ENCODE measurements around the gene EIPR1. TPM values are rescaled to one million over a fixed set of nuclear protein-coding genes. Genes with fewer than 3 reads are reported as not detected.
"Not testable (repeated sequence)": the region's sequence is repeated elsewhere in the genome, so short reads cannot be mapped to it uniquely, and the experiment has no call there.

EIPR1 gene
- total RNA-seq, 1 donor from 2014 or later: 43.3 TPM

DNA sequence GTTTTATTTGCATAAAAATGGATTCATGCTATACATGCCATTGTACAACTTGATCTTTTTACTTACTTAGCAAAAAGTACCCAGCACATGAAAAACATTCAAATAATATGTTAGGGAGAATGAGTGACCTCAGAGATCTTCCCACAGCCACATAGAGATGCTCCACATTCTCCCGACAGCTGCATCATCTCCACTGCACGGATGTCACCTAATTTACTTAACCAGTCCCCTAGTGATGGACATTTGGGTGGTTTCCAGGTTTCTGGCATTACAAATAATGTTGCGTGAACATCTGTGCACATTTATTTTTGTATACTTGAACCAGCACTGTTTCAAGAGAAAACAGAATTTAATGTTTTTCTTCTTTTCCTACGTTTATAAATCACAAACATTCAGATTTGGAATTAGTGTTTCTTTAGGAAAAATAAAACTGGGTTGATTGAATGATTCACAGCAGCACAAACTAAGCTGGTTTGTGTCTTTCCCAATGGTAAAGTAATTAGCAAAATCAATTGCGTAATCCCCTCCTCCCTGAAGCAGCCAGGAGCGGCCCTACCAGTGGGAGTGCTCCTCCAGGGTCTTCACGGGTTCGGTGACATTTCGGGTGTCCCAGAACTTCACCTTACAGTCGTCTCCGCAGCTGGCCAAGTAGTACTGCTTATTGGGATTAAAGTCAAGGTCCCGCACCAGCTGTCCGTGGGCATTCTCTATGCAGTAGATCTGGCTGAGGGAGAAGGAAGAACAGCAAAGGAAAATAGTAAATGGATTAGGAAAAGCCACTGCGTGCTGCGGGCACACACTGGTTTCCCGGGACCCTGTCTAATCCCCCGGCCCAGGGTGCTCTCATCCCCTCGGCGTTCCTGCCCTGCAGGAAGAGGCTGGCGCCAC, 183.9 kb downstream of the EIPR1 start:
- peak; percentile 33 for DNase-seq (ENCODE audit: low read depth)

DNA sequence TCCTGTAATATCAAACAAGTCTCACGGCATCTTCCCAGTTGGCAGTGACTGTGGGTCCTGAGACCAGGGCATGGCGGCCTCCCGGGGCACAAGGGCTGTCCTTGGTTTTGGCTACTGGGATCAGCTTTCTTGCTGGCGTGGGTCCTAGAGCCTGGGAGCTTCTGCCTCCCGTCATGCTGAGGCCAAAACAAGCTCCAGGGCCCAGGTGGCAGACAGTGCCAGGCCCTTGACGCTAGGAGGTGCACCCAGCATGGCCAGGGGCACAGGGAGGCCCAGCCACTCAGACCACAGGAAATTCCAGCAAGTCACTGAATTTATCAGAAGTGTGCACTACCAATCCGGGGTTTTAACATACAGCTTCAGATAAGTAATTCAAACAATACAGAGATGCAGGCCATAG, 184.7 kb downstream of the EIPR1 start:
- no peak for DNase-seq (ENCODE audit: low read depth)

DNA sequence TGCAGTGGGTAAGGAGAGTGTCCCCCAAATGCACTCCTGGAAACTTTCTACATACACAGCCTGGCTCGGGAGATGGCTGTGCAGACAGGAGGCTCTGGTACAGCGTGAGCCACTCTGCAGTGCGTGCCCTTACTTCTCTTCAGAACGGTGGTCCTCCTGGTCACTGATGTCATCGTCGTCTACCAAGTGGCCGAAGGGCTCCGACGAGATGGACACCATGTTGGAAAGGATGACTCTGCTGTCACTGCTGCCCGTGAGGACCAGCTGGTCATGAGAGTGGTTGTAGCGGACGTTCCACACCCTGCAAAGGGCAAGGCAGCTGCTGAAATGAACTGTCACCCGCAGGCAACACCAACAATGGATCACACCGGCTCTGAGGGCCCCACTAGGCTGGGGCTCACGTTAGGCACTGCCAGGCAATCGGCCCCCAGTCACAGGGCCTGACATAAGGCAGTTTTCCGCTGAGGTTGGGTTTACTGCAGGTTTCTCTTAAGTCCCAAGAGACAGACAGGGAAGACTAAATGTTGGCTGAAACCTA, 185.3 kb downstream of the EIPR1 start:
- no peak for DNase-seq (ENCODE audit: low read depth)

DNA sequence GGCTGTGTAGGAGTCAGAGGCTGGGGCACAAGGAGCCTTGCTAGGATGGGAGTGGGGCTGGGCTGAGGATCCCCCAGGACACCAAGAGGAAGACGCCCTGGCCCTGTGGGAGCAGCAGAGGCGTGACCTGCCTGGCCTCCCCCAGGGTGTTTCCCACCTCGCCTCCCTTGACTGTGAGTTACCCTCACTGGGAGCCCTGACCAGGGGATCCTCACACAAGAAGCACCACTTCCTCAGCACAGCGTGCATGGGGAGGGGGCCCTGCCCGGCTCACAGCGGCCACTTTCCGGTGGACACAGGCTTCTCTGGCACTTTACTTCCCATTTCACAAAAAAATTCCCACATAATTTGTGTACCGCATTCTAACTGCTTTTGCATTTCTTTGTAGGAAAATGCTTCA, 187.7 kb downstream of the EIPR1 start:
- DNase-seq (ENCODE audit: low read depth): no peak

DNA sequence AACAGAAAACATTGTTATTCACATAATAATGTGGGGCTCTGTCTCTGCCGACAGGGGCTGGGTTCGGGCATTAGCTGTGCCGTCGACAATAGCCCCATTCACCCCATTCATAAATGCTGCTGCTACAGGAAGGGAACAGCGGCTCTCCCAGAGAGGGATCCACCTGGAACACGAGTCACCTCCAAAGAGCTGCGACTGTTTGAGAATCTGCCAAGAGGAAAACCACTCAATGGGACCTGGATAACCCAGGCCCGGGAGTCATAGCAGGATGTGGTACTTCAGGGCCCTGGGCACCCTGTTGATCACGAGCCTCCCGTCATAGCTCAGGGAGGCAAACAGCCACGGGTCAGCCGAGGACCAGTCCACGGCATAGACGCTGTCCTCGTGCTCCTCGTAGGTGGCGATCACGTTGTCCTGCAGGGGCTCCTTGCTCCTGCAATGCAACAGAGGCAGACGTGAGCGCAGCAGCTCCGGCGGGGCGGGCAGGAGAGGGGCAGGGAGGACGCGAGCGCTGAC, 188.5 kb downstream of the EIPR1 start:
- peak; percentile 50 for DNase-seq (ENCODE audit: low read depth)

DNA sequence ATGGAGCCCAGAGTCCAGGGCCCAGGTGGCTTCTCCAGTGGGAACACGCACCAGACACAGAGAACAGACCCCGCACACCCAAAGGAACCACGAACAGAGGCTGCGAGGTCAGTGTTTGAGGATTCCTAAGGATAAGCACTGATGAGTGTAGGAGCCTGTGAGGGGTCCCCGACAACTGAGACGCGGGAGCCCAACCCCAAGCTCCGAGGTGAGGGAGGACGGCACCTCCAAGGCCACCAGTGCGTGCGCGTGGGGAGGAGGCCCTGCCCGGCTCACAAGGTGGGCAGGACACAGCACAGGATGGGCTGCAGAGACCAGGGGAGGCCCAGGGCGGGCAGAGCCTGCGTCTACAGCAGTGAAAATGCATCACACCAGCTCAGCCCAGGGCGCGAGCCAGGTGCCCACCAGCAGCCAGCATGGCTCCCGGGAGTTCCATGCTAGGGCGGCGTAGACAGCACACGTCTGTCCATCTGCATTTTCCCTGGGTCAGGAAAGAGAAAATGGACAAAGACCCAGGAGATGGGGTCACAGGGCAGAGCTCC, 189.1 kb downstream of the EIPR1 start:
- no peak for DNase-seq (ENCODE audit: low read depth)

DNA sequence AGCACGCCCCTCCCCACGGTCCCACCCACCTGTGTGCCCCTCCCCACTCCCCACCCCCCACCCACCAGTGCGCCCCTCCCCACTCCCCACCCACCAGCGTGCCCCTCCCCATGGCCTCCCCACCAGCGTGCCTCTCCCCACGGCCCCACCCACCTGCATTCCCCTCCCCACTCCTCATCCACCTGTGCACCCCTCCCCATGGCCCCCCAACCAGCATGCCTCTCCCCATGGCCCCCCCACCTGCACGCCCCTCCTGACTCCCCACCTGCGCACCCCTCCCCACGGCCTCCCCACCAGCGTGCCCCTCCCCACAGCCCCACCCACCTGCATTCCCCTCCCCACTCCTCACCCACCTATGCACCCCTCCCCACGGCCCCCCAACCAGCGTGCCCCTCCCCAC, 190.2 kb downstream of the EIPR1 start:
- no peak for DNase-seq (ENCODE audit: low read depth)

DNA sequence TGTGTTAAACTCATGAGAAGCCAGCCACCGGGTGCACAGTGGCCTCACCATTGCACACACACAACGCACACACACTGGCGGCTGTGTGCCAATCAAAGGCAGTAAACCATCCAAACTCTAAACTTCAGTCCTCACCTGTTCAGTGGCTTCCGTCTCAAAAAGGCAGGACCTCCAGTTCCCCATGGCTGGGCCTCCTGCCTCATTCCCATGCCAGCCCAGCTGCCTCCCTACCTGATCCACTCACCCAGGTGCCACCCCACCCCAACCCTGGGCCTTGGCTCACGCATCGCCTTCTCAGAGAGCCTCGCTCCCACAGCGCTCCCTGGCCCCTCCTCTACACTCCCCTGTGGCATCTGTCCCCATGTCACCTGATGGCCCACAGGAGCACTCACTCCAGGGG, 190.9 kb downstream of the EIPR1 start:
- no peak for DNase-seq (ENCODE audit: low read depth)

DNA sequence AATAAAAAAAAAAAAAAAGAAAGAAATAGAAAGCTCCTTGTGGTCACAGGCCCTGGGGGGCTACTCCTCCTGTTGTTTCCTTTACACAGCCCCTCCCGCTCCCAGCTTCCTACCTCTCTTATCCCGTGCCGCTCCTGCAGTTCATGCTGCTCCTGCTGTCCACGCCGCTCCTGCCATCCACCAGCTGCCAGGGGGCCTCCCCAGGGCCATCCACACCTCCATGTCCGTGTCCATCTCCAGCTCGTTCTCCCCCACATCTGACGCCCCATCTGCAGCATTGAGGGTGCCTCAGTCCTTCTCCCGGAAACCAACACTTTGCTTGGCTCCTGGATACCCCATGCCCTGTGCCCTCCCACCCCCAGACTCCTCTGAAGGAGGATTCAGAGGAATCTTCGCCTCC, 191.7 kb downstream of the EIPR1 start:
- DNase-seq (ENCODE audit: low read depth): no peak

DNA sequence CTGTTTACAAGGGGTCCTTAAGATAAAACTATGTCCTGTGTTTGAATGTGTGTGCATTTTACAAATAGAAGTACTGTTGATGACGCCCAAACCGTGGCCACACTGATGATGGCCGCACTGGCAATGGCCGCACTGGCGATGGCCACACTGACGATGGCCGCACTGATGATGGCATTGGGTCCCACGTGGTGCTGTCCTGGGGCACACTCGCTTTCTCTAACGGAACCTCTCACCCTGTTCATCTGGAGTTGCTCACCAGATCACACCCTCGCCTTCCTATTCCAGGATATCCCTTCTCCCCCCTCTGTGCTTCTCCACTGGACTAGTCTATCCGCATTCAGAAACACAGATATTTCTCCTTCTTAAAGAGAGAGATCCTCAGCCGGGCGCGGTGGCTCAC, 192.4 kb downstream of the EIPR1 start:
- DNase-seq (ENCODE audit: low read depth): no peak

DNA sequence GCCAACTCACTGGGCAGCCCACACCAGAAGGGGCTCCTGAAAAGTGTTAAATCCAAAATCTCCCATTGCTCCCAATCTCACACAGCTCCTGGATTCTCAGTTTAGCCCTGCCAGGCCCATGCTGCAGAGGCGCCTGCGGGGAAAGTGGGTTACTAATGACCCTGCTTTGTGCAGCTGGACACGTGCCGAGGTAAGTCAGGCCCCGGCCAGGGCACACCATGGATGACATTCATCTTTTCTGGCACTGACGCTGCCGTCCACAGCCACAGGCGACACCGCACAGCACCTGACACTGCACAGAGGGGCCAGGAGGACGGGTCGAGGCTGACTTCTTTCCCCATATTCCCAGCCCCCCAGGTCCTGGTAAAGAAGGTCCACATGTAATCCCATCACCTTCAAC, 193.5 kb downstream of the EIPR1 start:
- DNase-seq (ENCODE audit: low read depth): no peak

DNA sequence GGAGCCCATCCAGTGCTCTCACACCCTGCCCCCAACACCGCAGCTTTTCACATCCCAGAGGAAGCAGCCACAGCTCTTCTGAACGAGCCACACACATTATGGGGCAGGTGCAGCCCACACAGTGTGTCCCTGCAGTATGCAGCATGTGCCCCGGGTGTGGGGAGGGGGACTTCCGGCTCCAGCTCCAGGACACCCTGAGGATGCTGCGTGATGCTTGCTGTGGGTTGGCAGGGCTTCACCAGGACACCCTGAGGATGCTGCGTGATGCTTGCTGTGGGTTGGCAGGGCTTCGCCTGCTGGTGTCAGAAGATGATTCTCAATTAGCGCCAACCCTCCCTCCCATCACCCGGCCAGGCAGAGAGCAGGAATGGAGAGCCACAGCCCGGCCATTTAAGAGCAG, 193.9 kb downstream of the EIPR1 start:
- no peak for DNase-seq (ENCODE audit: low read depth)

DNA sequence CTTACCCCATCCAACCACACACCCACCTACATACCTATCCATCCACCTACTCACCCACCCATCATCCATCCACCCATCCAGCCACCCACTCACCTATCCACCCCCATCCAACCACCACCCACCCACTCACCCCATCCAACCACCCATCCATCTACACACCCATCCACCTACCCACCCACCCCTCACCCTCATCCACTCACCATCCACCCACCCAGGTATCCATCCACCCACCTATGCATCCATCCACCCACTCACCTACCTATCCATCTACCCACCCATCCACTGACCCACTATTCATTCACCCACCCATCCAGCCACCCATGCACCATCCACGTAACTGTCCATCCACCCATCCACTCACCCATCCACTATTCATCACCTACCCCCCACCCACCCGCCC, 194.8 kb downstream of the EIPR1 start:
- DNase-seq (ENCODE audit: low read depth): no peak

DNA sequence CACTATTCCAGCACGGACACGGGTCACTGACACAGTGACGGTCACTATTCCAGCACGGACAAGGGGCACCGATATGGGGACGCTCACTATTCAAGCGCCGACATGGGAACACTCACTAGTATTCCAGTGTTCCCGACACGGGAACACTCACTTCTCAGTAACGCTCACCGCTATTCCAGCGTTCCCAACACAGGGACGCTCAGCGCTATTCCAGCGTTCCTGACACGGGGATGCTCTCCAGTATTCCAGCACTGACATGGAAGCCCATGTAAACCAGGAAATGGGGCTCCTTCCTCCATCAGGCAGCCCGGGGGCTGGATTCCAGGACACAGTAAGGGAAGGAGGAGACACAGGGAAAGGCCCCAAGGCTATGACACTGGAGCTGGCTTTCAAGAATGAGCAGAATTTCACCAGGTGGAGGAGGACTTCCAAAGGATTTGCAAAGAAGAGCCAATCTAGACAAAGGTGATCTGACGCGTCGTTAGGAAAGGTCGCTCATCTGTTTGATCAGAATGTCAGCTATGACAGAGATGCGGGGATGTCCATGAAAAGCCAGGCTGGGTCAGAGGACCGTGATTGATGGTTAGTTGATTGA, 196.1 kb downstream of the EIPR1 start:
- DNase-seq (ENCODE audit: low read depth): no peak

DNA sequence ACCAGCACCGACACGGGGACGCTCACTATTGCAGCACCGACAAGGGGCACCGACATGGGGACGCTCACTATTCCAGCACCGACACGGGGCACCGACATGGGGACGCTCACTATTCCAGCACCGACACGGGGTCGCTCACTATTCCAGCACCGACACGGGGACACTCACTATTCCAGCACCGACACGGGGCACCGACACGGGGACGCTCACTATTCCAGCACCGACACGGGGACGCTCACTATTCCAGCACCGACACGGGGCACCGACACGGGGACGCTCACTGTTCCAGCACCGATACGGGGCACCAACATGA, 196.8 kb downstream of the EIPR1 start:
- DNase-seq (ENCODE audit: low read depth): not testable (repeated sequence)

DNA sequence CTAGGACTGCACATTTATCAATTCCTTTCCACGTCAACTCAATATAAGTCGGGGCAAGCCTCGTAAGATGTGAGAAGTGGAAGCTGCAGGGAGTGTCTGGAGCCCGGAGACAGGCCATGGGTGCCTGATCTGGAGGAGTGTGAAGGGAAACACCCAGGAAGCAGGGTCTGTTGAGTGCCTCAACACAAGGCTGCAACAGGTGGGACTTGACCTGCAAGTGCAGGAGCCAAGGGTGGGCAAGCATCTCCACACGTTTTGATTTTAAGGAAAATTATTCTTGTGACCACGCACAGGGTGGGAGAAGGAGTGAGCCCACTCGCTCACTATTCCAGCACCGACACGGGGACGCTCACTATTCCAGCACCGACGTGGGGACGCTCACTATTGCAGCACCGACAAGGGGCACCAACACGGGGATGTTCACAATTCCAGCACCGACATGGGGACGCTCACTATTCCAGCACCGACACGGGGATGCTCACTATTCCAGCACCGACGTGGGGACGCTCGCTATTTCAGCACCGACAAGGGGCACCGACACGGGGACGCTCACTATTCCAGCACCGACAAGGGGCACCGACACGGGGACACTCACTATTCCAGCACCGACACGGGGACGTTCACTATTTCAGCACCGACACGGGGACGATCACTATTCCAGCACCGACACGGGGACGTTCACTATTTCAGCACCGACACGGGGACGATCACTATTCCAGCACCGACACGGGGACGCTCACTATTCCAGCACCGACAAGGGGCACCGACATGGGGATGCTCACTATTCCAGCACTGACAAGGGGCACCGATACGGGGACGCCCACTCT, 197.3 kb downstream of the EIPR1 start:
- DNase-seq (ENCODE audit: low read depth): no peak

DNA sequence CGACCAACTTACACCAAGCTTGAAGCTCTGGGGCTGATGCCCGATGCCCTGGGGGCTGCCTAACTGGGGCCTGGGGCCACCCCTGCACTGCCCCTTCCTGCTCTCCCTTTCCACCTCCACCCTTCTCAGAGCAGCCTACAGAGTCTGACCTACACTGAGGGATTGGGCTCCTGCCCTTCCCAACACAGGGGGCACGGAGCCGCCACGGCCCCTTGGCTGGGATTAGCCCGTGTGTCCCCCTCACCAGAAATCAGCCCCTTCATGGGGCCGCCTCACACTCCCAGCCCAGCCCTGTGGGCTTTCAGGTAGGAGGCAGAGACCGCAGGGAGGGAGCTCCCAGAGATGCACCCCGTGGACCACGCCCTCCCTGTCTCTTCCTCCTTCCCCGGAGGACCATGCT, 198.0 kb downstream of the EIPR1 start:
- DNase-seq (ENCODE audit: low read depth): no peak

DNA sequence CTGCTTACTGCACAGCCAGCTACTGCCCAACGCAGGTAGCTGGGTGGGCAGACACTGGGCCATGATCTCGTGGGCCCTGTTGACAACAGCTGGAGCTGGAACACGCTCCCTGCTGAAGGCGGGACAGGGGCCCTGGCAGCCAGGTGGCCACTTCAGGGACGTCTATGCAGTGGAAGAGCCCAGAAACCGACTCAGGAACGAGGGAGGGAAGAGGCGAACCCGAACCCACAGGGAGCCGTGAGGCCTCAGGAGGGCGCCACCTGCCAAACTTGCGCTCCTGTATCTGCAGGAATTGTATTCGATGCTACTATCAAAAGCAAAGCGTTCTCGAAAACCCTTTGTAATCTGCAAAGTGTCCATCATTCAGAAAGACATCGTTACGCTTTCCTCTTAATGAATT, 198.4 kb downstream of the EIPR1 start:
- no peak for DNase-seq (ENCODE audit: low read depth)

DNA sequence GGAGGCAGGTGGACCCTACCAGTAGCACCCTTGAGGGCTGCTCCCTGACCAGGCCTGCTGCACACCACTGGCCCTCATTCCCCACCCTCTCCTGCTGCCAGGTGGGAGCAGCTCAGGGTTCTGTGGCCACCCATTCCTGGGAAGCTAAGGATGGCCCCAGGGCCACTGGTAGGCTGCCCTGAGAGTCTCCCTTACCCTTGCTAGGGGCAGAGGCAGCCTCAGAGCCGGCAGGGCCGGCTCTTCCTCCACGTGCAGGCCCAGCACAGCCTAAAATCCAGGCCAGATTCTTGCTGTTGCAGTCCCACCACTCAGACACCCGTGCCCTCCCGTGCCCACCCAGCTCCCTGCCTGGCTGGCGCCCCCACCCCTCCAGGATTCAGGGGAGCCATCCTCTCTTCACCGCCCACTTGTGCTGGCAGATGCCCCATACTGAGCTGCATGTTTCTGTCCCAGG, 199.0 kb downstream of the EIPR1 start:
- no peak for DNase-seq (ENCODE audit: low read depth)

DNA sequence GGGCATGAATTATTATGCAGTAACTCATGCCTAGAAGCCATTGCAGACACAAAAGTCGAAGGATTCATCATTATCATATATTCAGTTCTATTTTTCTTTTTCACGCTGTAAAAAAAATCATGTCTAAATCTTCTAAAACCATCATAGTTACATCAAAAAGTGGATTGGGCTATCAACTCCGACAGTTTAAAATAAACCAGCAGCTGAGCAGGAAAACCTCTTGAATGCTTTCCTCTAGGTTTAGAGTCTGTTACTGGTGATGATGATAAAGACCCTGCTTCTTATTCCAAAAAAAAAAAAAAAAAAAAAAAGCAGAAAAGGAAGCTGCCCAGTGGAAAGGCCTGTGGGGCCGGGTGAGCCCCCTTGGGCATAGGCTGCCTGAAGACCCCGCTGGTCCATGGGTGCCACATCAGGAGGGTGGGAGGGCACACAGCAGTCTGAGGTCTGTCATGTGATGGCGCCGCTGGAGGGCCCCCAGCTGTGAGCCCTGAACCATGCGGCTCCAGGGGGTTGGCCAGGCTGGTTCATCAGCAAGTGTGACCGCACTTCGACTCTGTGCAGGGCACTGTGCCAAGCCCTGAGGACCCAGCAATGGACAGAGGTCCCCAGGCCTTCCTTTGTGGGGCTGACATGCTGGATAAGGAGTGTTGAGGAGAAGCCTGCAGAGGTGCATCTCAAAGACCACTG, 199.6 kb downstream of the EIPR1 start:
- no peak for DNase-seq (ENCODE audit: low read depth)

DNA sequence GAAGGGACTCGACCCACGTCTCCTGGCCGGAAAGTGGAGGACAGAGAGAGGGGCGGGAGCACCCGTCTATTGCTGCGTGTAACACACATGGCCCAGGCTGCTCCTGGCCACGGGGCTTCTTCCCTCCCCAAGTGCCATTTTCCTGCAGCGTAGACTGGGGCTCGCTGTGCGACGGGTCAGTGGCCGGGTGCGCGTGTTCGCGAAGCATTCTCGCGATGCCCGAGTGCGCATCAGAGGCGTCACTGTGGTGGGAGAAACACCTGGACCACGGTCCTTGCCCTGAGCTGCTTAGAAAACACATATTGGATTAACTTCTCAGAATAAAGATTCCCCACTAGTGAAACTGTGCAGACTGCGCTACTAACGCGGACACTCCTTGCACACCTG, 200.8 kb downstream of the EIPR1 start:
- DNase-seq (ENCODE audit: low read depth): no peak
